PC-9 (cell line): Measurements from ENCODE around the gene PLEKHG4B. TPM values are rescaled to one million over a fixed set of nuclear protein-coding genes. Genes with fewer than 3 reads are reported as not detected.

ENCODE experiments used
- BruUV-seq: library from RNA; stranded (reverse); fragments of 400-500 nt; replicated peaks from 2 replicates; lab custom pipeline; 2021; lab: Mats Ljungman, UMichigan
- CTCF ChIA-PET: fragments of 300-600 bp; sonication (Branson Sonifier 250); formaldehyde crosslinking; loops from one replicate; lab custom pipeline; 2022; ENCODE audit warnings: antibody characterized with exemption; lab: Charles Lee
- POLR2A ChIA-PET: fragments of 300-600 bp; sonication (Branson Sonifier 250); formaldehyde crosslinking; loops from one replicate; lab custom pipeline; 2022; ENCODE audit warnings: antibody characterized with exemption; ENCODE audit not compliant: unreplicated experiment; lab: Charles Lee
- DNase-seq, 2 experiments: peaks; one replicate each; pipeline versions ENCODE4 v3.0.0 to v3.0.0-alpha.2; 2015 to 2022; ENCODE audit warnings: mixed read lengths in 1 of 2
- H2AFZ ChIP-seq: fragments of 200-600 bp; sonication (generic); 2 replicates; pipeline ENCODE4 v1.8.1; 2017; ENCODE audit warnings: antibody characterized with exemption
- H3F3A ChIP-seq: fragments of 200-600 bp; sonication (generic); 2 replicates; pipeline ENCODE4 v1.8.1; 2017; ENCODE audit warnings: antibody characterized with exemption, mild to moderate bottlenecking, low read depth; ENCODE audit not compliant: insufficient read depth
- H3K27ac ChIP-seq: fragments of 200-600 bp; sonication (generic); 2 replicates; pipeline ENCODE4 v1.6.1; 2016; ENCODE audit warnings: mixed run types
- H3K27me3 ChIP-seq: fragments of 200-600 bp; sonication (generic); 2 replicates; pipeline ENCODE4 v1.6.1; 2016; ENCODE audit warnings: low read depth, mixed run types; ENCODE audit not compliant: insufficient read depth
- H3K36me3 ChIP-seq: fragments of 200-600 bp; sonication (generic); 2 replicates; pipeline ENCODE4 v1.6.1; 2016; ENCODE audit warnings: low read depth, mixed run types
- H3K4me1 ChIP-seq: fragments of 200-600 bp; sonication (generic); replicated peaks from 2 replicates; pipeline ENCODE4 v1.6.1; 2016; ENCODE audit warnings: mixed run types; ENCODE audit not compliant: insufficient read depth
- H3K4me2 ChIP-seq: fragments of 200-600 bp; sonication (generic); 2 replicates; pipeline ENCODE4 v1.6.1; 2017; ENCODE audit warnings: mixed run types
- H3K4me3 ChIP-seq: fragments of 200-600 bp; sonication (generic); 2 replicates; pipeline ENCODE4 v1.6.1; 2016; ENCODE audit warnings: mixed run types
- H3K79me2 ChIP-seq: fragments of 200-600 bp; sonication (generic); 2 replicates; pipeline ENCODE4 v1.6.1; 2017; ENCODE audit warnings: low read depth, mixed run types
- H3K9me2 ChIP-seq: fragments of 200-600 bp; sonication (generic); 2 replicates; pipeline ENCODE4 v1.8.1; 2017; ENCODE audit warnings: mild to moderate bottlenecking; ENCODE audit not compliant: insufficient read depth
- H3K9me3 ChIP-seq: fragments of 200-600 bp; sonication (generic); 2 replicates; pipeline ENCODE4 v1.8.1; 2016; ENCODE audit warnings: low read depth; ENCODE audit not compliant: insufficient read depth
- H4K20me1 ChIP-seq: fragments of 200-600 bp; sonication (generic); 2 replicates; pipeline ENCODE4 v1.8.1; 2017; ENCODE audit not compliant: insufficient read depth
- EZH2 ChIP-seq: fragments of 200-600 bp; sonication (generic); IDR thresholded peaks from 2 replicates; pipeline ENCODE4 v1.8.0; 2017; ENCODE audit warnings: antibody characterized with exemption, low read depth
- intact Hi-C: fragments of 100-400 bp; cut with micrococcal nuclease; formaldehyde crosslinking; loops from one replicate; pipeline ENCODE4 v1.10.0; 2022; ENCODE audit not compliant: unreplicated experiment
- total RNA-seq: library from RNA; stranded (reverse); gene quantifications from 2 replicates; pipeline ENCODE4 v1.2.3, GENCODE V29; 2021
- TF ChIP-seq, protein P1 (sequence below): fragments of 200-600 bp; sonication (generic); conservative IDR thresholded peaks from 2 replicates; pipeline ENCODE4 v1.6.1; 2017; ENCODE audit warnings: mixed run types, antibody characterized with exemption, mild to moderate bottlenecking, moderate library complexity

The PLEKHG4B gene
- total RNA-seq, 1 experiment from 2014 or later, result not detected

DNA sequence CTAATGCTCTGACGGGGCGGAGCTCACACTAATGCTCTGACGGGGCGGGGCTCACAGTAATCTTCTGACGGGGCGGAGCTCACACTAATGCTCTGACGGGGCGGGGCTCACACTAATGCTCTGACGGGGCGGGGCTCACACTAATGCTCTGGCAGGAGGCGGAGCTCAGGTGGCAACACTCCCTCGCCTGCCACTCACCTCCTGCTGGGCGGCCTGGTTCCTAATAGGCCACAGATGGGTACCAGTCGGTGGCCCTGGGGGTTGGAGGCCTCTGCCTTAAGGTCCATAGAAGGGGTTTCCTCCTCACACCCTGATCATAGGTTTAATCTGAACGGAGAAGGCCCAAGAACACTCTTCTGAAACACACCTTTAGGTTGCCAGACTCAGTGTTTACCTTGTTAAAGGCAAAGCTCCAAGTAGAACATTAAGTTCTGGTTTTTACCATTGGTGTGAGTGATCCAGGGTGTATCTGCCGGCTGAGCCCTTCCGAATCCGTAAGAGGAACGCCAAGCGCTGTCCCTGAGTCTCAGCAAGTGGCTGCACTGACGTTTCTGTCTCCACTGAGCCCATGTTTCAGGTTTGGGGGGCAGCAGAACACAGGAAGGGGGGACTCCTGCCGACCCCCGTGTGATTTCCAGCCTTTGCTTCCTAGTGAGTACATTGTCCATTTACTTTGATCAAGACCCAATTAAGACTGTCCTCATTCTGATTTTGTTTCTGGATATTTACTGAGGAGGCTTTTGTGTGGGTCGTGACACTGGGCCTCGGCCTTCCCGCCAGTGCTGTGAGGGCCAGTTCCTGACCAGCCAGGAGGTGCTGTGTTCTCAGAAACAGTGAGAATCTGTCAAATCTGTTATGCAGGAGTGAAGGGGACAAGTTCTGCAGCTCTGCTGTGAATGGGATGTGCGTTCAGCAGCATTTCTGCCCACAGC, 74.7 kb downstream of the PLEKHG4B start:
- Histone ChIP-seq H3K4me2 (no peak overlapping the region), H4K20me1 (no peaks in the 10 kb centered on the region; the same call in 1 of the 2 replicates), H3K9me3 (no peaks in the 10 kb centered on the region), H3K9me2 (no peaks in the 10 kb centered on the region), H3K36me3 (no peaks in the 10 kb centered on the region), H3F3A (peaks cover 10% of the 10 kb centered on the region; the same call in 1 of the 2 replicates), H3K27ac (no peak overlapping the region), H2AFZ (no peak overlapping the region), H3K27me3 (peaks cover 58% of the 10 kb centered on the region), H3K4me1 (no peaks in the 10 kb centered on the region), H3K4me3 (no peak overlapping the region), H3K79me2 (no peaks in the 10 kb centered on the region)
- TF ChIP-seq, protein P1, sequence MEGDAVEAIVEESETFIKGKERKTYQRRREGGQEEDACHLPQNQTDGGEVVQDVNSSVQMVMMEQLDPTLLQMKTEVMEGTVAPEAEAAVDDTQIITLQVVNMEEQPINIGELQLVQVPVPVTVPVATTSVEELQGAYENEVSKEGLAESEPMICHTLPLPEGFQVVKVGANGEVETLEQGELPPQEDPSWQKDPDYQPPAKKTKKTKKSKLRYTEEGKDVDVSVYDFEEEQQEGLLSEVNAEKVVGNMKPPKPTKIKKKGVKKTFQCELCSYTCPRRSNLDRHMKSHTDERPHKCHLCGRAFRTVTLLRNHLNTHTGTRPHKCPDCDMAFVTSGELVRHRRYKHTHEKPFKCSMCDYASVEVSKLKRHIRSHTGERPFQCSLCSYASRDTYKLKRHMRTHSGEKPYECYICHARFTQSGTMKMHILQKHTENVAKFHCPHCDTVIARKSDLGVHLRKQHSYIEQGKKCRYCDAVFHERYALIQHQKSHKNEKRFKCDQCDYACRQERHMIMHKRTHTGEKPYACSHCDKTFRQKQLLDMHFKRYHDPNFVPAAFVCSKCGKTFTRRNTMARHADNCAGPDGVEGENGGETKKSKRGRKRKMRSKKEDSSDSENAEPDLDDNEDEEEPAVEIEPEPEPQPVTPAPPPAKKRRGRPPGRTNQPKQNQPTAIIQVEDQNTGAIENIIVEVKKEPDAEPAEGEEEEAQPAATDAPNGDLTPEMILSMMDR, result no peak
- no peak for TF ChIP-seq EZH2
- intact Hi-C loops, result no loop called here
- BruUV-seq, result no TSS peak
- ChIA-PET POLR2A (no interaction called here), CTCF (interaction anchor here (0.5 kb wide), 1 partner anchor 51 kb away, joined by 3 read pairs; the partner anchor contains the start of genes CCDC127 and SDHA)
- DNase-seq, result no peak

DNA sequence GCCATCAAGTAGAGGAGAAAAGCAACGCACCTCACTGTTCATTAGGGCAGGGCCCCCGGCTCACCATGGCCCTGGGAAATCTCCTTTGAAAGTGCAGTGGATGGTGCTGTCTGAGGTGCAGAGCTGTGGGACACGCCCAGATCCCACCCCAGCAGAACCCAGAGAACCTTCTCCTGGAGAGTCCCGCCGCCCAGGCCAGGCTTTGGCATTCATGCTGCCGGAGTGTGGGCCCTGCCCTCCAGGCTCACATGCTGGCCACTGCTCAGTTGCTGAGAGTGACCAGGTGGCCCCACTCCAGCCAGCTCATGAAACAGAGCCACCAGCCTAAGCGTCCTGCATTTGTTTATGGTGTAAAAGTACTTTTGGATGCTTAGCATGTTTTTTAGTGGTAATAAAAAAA, 75.5 kb downstream of the PLEKHG4B start:
- Histone ChIP-seq H3K9me3 (no peaks in the 10 kb centered on the region), H3K4me1 (no peaks in the 10 kb centered on the region), H3K27me3 (peaks cover 58% of the 10 kb centered on the region), H3K79me2 (no peaks in the 10 kb centered on the region), H3K27ac (no peak overlapping the region), H2AFZ (no peak overlapping the region), H4K20me1 (no peaks in the 10 kb centered on the region), H3K4me3 (no peak overlapping the region), H3K4me2 (no peak overlapping the region), H3K36me3 (no peaks in the 10 kb centered on the region), H3K9me2 (no peaks in the 10 kb centered on the region), H3F3A (peaks cover 10% of the 10 kb centered on the region; the same call in 1 of the 2 replicates)
- DNase-seq, result no peak
- ChIA-PET POLR2A (no interaction called here), CTCF (interaction anchor here (0.5 kb wide), 1 partner anchor 51 kb away, joined by 3 read pairs; the partner anchor contains the start of genes CCDC127 and SDHA)
- BruUV-seq, result no TSS peak
- TF ChIP-seq, protein P1, result no peak
- TF ChIP-seq EZH2, result no peak
- intact Hi-C loops, result no loop called here

DNA sequence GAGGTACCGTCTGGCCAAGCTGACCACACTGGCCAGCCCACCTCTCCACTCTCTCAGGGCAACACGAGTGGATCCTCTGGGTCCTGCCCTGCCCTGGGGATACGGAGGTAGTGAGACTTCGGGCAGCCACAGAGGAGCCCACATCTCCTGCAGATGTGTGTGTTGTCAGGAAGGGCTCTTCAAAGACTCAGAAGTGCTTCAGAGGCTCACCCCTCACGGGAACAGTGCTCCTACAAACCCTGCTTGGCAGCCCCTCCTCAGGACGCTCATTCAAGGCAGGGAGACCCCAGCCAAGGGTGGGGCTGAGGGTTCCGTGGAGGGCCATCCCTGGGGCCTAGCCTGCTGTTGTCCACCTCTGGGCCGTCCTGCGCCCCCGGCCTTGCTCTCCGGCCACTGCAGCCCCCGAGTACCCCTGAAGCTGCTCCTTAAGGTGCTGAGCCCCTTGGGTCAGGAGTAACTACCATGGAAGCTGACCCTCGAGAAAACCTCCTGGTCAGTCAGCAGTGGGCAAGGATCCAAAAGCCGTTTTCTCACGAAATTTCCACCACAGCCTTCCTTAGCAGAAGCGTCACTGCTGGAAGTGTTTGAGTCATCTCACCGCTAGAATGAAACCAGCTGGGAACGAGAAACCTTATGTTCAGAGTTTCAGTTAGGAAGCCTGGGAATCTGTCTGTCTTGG, 76.2 kb downstream of the PLEKHG4B start:
- H3K4me3 ChIP-seq, result no peak overlapping the region
- ChIA-PET CTCF (interaction anchor here (0.8 kb wide), 1 partner anchor 12 kb away, joined by 6 read pairs; no protein-coding TSS in a partner anchor), POLR2A (interaction anchor here (0.6 kb wide), 1 partner anchor 121 kb away, joined by 5 read pairs; no protein-coding TSS in a partner anchor)
- BruUV-seq, result no TSS peak
- no peak overlapping the region for H3K27ac ChIP-seq
- no peaks in the 10 kb centered on the region for H3K79me2 ChIP-seq
- no peaks in the 10 kb centered on the region for H4K20me1 ChIP-seq
- H3K9me3 ChIP-seq, result no peaks in the 10 kb centered on the region
- TF ChIP-seq, protein P1, result no peak
- TF ChIP-seq EZH2, result no peak
- H3K36me3 ChIP-seq, result no peaks in the 10 kb centered on the region
- no peaks in the 10 kb centered on the region for H3K4me1 ChIP-seq
- H3F3A ChIP-seq, result peaks cover 10% of the 10 kb centered on the region; the same call in 1 of the 2 replicates
- no peak overlapping the region for H2AFZ ChIP-seq
- intact Hi-C loops, result no loop called here
- DNase-seq, result peak in 1 of 2 experiments; percentile 64
- H3K9me2 ChIP-seq, result no peaks in the 10 kb centered on the region
- peaks cover 58% of the 10 kb centered on the region for H3K27me3 ChIP-seq
- peak overlapping the region; percentile 33 for H3K4me2 ChIP-seq
